Measurements from ENCODE around the gene CHRM1. TPM values are rescaled to one million over a fixed set of nuclear protein-coding genes. Genes with fewer than 3 reads are reported as not detected.

The CHRM1 gene, protein sequence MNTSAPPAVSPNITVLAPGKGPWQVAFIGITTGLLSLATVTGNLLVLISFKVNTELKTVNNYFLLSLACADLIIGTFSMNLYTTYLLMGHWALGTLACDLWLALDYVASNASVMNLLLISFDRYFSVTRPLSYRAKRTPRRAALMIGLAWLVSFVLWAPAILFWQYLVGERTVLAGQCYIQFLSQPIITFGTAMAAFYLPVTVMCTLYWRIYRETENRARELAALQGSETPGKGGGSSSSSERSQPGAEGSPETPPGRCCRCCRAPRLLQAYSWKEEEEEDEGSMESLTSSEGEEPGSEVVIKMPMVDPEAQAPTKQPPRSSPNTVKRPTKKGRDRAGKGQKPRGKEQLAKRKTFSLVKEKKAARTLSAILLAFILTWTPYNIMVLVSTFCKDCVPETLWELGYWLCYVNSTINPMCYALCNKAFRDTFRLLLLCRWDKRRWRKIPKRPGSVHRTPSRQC
- total RNA-seq = under 1 TPM in 2 of 4 donors, not detected in 2; 0.33 to 0.40 TPM

DNA sequence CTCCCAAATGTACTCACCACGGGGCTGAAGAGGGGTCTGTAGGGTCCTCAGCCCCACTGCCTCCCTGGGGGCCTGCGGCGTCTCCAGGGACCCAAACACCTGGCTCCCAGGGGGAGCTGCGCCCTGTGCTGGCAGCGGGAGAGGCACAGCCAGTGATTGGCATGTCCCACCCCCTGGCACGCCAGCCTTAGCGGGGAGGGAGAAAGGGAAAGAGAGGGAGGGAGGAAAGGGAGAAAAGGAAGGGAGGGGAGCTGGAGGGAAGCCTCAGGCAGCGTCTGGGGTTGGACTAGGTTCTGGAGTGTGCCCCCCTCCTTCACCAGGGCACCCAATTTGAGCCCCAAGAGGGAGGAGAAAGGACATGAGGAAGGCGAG, at the start of gene CHRM1:
Gene CHRM1, minus strand, starts transcription at position 163 of the 372 bp plus-strand sequence. CDS start 10,263 bp downstream, outside the sequence.
- Histone ChIP-seq H3K27ac (replicated peaks in 1 of 4) (no peak within 1 kb of the TSS), H3K27me3 (peaks cover 0 to 68% (median 33%) of the 10 kb centered on the region in 4 donors), H3K4me3 (peak within 1 kb of the TSS in 1 of 4 donors; percentile 12), H3K9me3 (no peaks in the 10 kb centered on the region), H3K36me3 (no peaks in the 10 kb centered on the region), H3K4me1 (peaks cover 24 to 36% (median 33%) of the 10 kb centered on the region in 4 donors)
- intact Hi-C loops (cut with DNase I) = no loop called here
- WGBS = 36% methylated on average over 9 of the region's 9 CpGs
- no peak for DNase-seq (ENCODE audit: extremely low spot score)
- no peak for TF ChIP-seq POLR2AphosphoS5 (IDR thresholded peaks at IDR 0.05)
- TF ChIP-seq, protein P1, sequence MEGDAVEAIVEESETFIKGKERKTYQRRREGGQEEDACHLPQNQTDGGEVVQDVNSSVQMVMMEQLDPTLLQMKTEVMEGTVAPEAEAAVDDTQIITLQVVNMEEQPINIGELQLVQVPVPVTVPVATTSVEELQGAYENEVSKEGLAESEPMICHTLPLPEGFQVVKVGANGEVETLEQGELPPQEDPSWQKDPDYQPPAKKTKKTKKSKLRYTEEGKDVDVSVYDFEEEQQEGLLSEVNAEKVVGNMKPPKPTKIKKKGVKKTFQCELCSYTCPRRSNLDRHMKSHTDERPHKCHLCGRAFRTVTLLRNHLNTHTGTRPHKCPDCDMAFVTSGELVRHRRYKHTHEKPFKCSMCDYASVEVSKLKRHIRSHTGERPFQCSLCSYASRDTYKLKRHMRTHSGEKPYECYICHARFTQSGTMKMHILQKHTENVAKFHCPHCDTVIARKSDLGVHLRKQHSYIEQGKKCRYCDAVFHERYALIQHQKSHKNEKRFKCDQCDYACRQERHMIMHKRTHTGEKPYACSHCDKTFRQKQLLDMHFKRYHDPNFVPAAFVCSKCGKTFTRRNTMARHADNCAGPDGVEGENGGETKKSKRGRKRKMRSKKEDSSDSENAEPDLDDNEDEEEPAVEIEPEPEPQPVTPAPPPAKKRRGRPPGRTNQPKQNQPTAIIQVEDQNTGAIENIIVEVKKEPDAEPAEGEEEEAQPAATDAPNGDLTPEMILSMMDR (IDR thresholded peaks at IDR 0.05) = no peak
- TF ChIP-seq EP300 (IDR thresholded peaks at IDR 0.05) = no peak
- TF ChIP-seq POLR2A (IDR thresholded peaks at IDR 0.05; ENCODE audit: low read depth) = no peak

DNA sequence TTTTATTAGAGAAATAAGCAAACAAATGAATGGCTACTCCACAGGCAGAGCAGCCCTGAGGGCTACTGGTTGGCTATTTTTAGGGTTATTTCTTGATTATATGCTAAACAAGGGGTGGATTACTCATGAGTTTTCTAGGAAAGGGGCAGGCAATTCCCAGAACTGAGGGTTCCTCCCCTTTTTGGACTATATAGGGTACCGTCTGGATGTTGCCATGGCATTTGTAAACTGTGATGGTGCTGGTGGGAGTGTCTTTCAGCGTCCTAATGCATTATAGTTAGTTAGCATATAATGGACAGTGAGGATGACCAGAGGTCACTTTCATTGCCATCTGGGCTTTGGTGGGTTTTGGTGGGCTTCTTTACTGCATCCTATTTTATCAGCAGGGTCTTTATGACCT, 44.4 kb upstream of the CHRM1 start:
- Histone ChIP-seq H3K27me3 (no peaks in the 10 kb centered on the region), H3K4me3 (no peak overlapping the region), H3K4me1 (no peaks in the 10 kb centered on the region), H3K36me3 (no peaks in the 10 kb centered on the region), H3K27ac (replicated peaks in 1 of 4) (no peak overlapping the region), H3K9me3 (no peaks in the 10 kb centered on the region)
- intact Hi-C loops (cut with DNase I) = no loop called here
- DNase-seq (ENCODE audit: extremely low spot score) = no peak
- 40% methylated on average over 2 of the region's 2 CpGs for WGBS
- TF ChIP-seq, protein P1 (IDR thresholded peaks at IDR 0.05) = no peak
- TF ChIP-seq EP300 (IDR thresholded peaks at IDR 0.05) (no peak), POLR2AphosphoS5 (IDR thresholded peaks at IDR 0.05) (no peak), POLR2A (IDR thresholded peaks at IDR 0.05; ENCODE audit: low read depth) (no peak)

DNA sequence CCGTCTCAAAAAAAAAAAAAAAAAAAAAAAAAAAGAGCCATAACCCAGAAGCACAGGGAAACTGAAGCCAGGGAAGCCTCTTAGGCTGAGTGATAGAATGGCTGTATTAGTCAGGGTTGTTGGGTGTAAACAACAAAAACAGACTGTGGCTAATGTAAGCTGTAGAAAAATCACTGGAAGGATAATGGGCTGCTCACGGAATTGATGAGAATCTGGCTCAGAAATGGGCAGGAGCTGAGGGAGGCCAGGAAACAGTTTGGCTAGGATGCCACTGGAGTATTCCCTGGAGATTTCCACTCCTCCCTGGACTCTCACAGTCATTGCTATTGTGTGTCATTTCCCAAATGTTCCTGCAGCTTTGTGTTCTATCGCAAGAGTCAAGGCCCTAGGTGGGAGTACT, 41.2 kb upstream of the CHRM1 start:
- Histone ChIP-seq H3K4me3 (no peak overlapping the region), H3K9me3 (no peaks in the 10 kb centered on the region), H3K36me3 (no peaks in the 10 kb centered on the region), H3K27ac (replicated peaks in 1 of 4) (no peak overlapping the region), H3K4me1 (peaks cover 11 to 17% (median 16%) of the 10 kb centered on the region in 4 donors), H3K27me3 (no peaks in the 10 kb centered on the region)
- TF ChIP-seq POLR2A (IDR thresholded peaks at IDR 0.05; ENCODE audit: low read depth) (no peak), POLR2AphosphoS5 (IDR thresholded peaks at IDR 0.05) (no peak), EP300 (IDR thresholded peaks at IDR 0.05) (no peak)
- TF ChIP-seq, protein P1 (IDR thresholded peaks at IDR 0.05) = no peak
- intact Hi-C loops (cut with DNase I) = no loop called here
- DNase-seq (ENCODE audit: extremely low spot score) = no peak
- WGBS = 68% methylated on average over 3 of the region's 3 CpGs

DNA sequence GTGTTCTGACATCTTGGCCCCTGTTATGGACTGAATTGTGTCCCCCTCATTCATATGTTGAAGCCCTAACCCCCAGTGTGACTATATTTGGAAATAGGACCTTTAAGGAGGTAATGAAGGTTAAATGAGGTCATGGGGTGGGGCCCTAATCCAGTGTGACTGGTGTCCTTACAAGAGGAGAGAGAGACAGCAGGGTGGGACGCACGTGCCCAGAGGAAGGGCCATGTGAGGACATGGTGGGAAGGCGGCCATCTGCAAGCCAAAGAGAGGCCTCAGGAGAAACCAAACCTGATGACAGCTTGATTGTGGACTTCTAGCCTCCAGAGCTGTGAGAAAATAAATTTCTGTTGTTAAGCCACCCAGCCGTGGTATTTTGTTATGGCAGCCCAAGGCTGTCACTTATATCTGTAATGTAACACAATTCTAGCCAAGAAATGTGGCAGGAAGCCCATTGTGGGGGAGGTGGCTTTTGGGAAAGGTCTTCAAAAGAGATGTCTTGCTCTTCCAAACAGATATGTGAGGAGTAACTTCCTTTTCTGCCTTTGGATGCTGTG, 39.9 kb upstream of the CHRM1 start:
- peaks cover 11 to 17% (median 16%) of the 10 kb centered on the region in 4 donors for H3K4me1 ChIP-seq
- 75% methylated on average over 4 of the region's 4 CpGs for WGBS
- no peaks in the 10 kb centered on the region for H3K36me3 ChIP-seq
- H3K27me3 ChIP-seq = no peaks in the 10 kb centered on the region
- no peaks in the 10 kb centered on the region for H3K9me3 ChIP-seq
- no peak for DNase-seq (ENCODE audit: extremely low spot score)
- intact Hi-C loops (cut with DNase I) = no loop called here
- no peak overlapping the region for H3K27ac ChIP-seq (replicated peaks in 1 of 4)
- TF ChIP-seq EP300 (IDR thresholded peaks at IDR 0.05) (no peak), POLR2AphosphoS5 (IDR thresholded peaks at IDR 0.05) (no peak)
- no peak overlapping the region for H3K4me3 ChIP-seq

DNA sequence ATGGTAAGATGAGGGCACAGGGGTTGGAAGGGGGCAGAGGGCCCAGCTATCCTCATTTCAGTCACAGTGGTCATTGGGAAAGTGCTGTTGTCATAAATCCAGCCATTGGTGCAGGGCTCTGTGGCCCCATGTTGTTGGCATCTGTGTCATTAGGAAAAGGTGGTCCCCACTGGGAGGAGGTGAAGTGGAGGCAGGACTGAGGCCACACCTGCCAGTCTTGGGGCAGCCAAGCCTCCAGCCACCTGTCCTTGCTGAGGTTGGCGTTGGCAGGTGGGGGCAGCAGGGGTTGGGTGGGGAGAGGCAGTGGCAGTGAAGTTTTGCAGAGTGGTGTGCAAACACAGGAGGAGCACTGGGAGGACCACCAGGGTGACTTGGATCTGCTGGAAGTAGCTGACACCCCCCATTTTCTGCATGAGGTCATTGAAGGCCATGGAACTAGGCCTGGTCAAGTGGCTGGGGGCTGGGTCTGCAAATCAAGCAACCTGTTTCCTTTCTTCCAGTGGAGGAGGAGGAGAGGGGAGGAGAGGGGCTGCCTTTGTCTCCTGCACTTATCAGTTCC, 38.3 kb upstream of the CHRM1 start:
- Histone ChIP-seq H3K36me3 (no peaks in the 10 kb centered on the region), H3K27ac (replicated peaks in 1 of 4) (no peak overlapping the region), H3K4me3 (no peak overlapping the region), H3K27me3 (no peaks in the 10 kb centered on the region), H3K9me3 (no peaks in the 10 kb centered on the region), H3K4me1 (peaks cover 11 to 17% (median 16%) of the 10 kb centered on the region in 4 donors)
- TF ChIP-seq POLR2AphosphoS5 (IDR thresholded peaks at IDR 0.05) = no peak
- TF ChIP-seq, protein P1 (IDR thresholded peaks at IDR 0.05) = no peak
- TF ChIP-seq POLR2A (IDR thresholded peaks at IDR 0.05; ENCODE audit: low read depth) = no peak
- TF ChIP-seq EP300 (IDR thresholded peaks at IDR 0.05) = no peak
- DNase-seq (ENCODE audit: extremely low spot score) = no peak
- 100% methylated on average over 1 of the region's 1 CpG for WGBS
- intact Hi-C loops (cut with DNase I) = no loop called here
